Non-pigmented ciliary epithelial cell (primary cell): ENCODE data around the gene SPATA25.
"Not testable (repeated sequence)": the region's sequence is repeated elsewhere in the genome, so short reads cannot be mapped to it uniquely, and the experiment has no call there.

Source experiments
- DNase-seq: peaks from one replicate; pipeline ENCODE4 v3.0.0-alpha.2; 2010; ENCODE audit warnings: low read depth

Gene SPATA25

DNA sequence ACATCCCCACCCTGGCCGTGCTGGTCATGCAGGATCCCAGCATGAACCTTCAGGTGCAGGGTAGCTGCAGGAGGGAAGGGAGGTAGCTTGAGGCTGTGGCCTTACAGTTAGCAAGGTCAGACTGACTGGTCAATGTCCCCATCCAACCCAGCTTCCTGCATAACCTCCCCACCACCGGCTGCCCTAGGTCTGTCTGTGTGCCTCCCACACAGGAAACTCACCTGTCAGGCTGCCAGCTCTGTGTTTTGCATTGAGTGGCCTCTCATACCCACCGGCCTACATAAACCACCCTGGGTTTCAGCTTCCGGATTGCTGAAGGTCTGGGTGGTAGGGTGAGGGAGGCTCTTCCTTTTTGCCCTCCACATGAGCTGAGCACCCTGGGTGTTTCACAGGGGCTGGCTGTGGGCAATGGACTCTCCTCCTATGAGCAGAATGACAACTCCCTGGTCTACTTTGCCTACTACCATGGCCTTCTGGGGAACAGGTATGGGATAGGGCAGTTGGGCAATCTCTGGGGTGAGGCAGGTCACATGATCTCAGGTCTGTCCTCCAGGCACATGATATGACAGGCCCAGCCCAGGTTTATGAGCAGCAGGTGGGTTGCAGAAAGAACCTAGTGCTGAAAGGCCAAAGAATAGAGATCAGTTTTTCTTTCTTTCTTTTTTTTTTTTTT, 5.5 kb upstream of the SPATA25 start:
- DNase-seq, result no peak

DNA sequence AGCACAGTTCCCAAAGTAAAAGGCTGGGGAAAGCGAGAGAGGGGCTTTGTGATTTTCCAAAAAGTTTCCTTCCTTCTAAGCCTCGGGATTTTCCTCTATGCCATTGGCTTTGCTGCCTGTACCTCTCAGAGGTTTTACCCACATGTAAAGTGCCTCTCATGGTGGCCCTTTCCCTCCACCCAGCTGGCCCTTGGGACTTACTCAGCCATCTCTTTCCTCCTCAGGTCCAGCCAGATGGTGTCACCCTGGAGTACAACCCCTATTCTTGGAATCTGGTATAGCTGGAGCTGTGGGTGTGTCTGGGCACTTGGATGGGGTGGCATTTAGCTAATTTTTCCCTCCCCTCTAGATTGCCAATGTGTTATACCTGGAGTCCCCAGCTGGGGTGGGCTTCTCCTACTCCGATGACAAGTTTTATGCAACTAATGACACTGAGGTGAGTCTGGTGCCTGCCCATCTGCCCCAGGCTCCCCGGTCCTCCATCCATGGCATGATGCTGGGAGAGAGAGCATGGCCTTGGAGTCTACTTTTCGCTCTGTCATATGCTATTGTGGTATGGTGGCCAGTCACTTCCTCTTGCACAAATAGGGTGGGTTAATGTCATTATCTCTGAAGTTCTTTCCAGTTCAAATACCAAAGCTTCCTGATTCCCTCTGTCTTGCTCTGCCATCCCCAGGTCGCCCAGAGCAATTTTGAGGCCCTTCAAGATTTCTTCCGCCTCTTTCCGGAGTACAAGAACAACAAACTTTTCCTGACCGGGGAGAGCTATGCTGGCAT, 4.8 kb upstream of the SPATA25 start:
- DNase-seq, result no peak

DNA sequence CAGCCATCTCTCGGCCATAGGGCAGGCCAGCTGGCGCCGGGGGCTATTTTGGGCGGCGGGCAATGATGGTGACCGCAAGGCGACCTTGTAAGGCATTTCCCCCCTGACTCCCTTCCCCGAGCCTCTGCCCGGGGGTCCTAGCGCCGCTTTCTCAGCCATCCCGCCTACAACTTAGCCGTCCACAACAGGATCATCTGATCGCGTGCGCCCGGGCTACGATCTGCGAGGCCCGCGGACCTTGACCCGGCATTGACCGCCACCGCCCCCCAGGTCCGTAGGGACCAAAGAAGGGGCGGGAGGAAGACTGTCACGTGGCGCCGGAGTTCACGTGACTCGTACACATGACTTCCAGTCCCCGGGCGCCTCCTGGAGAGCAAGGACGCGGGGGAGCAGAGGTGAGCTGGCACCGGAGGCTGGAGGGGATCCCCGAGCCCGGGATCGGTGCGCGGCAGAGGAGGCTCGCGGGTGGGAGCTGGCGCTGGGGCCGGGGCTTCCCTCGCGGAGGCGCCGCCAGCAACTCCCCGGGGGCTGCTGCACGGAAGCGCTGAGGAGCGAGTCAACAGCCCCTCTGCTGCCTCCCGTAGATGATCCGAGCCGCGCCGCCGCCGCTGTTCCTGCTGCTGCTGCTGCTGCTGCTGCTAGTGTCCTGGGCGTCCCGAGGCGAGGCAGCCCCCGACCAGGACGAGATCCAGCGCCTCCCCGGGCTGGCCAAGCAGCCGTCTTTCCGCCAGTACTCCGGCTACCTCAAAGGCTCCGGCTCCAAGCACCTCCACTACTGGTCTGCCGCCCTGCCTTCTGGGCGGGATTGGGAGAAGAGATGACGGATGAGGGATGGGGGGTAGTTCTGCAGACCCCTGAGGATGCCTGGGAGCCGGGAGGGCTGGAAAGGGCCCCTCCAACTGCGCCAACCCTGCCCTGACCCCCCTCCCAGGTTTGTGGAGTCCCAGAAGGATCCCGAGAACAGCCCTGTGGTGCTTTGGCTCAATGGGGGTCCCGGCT, 3.9 kb upstream of the SPATA25 start, which contains the start of the genes CTSA and NEURL2:
TSS of gene CTSA (plus strand) at position 351 of the 999 bp plus-strand sequence. CDS start at position 585, 234 bp downstream.
TSS of gene NEURL2 (minus strand) at position 224 of the 999 bp plus-strand sequence. CDS start at position 7, 217 bp downstream.
- DNase-seq, result no peak

DNA sequence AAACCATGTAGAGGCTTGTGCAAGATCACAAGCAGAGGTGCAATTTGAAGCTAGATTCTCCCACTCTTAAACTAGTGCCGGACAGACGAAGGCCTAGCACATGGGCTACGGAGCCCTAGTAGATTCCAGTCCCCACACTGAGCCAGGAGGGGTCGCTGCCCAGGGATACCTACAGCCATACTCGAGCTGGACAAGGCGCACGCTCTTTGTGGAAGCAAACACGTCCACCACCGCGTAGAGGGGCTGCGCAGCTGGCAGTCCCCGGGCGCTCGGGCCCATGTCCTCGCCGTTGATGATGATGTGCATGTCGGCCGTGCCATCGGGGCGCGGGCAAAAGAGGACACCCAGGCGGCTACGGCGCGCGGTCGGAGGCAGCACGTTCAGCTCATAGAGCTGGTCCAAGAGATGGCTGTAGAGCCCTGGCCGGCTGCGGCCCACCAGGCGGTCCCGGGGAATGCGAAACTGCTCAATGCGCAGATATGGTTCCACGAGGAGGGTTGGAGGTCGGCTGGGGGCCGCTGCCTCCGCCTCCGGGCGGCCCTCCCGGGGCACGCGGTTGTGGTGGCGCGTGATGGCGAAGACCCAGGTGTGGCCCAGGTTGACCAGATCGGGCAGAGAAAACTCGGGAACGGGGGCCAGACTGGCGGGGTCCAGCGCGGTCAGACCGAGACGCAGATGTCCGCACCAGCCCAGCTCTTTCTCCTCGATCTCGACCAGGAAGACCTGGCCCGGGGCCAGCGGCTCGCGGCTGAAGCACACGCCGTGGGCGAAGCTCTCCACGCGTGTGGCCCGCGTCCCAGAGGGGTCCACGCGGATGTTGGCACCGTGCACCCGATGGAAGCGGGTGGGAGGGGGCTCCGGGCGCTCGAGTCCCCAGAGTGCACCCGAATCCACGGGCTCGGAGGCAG, 2.9 kb upstream of the SPATA25 start:
- DNase-seq, result no peak

DNA sequence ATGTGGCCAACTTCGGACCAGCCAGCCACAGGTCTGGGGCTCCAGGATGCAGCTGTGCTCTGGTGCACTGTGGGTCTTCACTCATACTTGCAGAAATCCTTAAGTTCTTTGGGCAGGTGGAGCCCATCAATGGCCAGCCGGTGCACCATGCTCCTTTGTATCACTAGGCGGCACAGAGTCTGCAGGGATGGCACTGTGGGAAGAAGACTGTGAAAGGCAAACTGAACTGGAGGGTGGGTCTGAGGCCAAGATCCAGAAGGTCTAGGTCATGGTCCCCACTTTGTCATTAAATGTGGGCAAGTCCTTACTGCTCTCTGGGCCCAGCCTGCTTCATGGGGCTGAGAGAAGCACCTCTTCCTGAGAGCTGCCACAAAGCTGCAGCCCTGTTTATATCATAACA, 1.3 kb upstream of the SPATA25 start:
- DNase-seq, result no peak

DNA sequence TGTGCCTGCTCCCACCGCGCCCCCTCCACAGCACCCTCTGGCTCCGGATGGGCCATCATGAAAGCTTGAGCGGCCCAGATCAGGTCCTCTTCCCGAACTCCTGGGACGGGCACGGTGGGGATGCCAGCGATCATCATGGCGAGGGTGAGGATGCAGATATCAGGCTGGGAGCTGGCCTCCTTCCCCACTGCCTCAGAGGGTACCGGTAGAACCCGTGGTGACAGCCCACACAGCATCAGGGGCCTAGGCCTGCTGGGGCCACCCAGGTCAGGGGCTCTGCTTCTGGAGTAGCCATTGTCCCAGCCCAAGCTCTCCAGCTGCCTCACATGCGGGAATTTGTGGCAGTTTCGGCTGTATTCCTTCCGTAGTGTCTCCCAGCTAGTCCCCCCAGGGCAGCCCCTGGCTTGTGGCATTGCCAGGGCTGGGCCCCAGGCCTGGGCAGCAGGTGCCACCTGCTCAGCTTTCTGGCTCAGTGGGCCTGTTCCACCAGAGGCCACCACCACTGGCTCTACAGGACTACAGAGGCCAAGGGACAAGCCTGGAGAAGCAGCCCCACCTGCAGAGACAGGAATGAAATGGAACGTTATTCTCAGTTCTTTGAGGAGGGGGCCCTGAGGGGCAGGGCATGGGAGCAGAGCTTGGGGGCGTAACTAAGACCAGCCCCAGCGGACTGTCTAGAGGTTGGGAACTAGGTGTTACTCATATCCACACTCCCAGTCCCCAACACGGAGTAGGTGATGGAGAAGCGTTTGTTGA, 654 bp downstream of the SPATA25 start:
- no peak for DNase-seq

DNA sequence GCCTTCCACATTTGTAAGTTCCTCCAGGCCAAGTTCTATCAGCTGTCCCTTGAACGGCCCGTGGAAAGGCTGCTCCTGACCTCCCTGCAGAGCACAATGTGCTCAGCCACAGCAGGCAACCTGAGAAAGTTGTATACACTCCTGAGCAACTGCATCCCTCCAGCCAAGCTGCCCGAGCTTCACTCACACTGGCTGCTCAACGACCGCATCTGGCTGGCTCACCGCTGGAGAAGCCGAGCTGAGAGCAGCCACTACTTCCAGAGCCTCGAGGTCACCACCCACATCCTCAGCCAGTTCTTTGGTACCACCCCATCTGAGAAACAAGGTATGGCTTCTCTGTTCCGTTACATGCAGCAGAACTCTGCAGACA, 4.3 kb downstream of the SPATA25 start:
- no peak for DNase-seq

DNA sequence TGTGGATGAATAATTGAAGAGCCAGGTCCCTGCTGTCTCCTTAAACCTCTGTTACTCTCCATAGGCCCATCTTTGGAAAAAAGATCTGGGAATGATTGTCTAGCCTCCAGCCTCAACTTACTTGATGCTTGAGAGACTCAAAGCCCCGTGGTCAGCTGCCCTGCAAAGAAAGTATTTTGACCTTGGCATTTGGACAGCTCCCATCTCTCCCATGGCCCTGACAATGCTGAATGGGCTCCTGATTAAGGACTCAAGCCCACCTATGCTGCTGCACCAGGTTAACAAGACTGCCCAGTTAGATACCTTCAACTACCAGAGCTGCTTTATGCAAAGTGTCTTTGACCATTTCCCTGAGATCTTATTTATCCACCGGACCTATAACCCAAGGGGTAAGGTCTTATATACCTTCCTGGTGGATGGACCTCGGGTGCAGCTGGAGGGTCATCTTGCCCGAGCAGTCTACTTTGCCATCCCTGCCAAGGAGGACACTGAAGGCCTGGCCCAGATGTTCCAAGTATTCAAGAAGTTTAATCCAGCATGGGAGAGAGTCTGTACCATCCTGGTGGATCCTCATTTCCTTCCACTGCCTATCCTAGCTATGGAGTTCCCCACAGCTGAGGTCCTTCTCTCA, 4.8 kb downstream of the SPATA25 start:
- no peak for DNase-seq

DNA sequence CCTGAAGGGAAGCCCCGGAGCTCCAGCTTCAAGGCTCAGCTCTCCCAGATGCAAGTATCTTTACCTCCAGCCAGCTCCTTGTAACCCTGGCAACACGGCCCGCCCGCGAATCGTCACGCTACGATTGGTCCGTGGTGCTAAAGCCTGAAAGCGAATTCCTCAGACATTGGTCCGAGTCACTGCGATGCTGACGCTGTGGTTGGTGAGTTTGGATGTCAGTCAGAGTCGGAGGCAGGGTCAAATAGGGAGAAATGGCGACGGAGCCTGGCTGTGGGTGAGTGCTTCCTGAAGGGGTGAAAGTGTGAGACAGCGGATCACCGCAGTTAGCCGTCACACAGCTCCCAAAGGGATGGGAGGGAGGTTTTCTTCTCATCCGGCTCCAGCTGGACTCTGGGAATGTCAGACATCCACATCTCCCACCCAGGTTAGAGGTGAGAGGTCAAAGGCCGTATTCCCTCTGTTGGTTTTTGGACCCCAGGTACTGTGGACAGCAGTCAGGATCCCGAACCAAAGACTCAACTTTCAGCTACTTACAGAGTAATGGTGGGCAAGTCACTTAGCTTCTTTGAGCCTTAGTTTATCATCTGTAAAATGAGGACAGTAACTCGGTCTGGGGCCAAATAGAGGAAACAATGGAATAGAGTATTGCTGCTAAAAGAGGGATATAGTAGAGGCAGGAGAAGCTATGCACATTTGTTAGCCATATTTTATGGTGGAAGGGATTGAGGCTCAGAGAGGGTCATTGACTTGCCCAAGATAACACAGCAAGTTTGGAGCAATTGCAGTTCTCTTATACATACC, 6.2 kb downstream of the SPATA25 start, which contains the start of gene ZSWIM1:
TSS of gene ZSWIM1 (plus strand) at position 240 of the 801 bp plus-strand sequence. CDS start 1,366 bp downstream, outside the sequence.
- peak; percentile 97 for DNase-seq

DNA sequence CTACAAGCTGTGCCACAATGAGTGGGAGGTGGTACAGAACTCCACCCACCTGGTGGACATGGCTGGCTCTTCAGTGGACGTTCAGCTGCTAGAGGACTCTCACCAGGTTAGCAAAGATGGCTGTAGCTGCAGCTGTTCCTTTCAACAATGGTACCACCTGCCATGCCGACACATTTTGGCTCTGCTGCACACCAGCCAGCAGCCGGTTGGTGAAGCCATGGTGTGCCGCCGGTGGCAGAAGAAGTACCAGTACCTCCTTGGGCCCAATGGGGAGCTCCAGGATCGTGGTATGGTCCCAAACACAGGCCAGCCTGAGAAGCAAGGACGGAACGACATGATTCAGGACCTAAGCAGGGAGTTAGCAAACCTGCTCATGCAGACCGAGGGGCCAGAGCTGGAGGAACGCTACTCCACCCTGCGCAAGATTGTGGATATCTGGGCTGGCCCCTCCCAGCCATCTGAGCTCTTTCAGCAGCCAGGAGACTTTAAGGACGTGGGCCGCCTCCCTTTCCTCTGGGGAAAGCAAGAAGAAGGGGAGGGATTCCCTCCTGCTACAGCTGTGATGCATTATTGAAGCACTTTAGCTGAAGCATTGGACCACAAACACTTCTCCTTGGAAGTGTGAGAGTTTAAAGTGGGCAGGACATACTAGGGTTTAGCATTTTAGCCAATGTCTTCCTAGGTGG, 9.2 kb downstream of the SPATA25 start:
- no peak for DNase-seq

DNA sequence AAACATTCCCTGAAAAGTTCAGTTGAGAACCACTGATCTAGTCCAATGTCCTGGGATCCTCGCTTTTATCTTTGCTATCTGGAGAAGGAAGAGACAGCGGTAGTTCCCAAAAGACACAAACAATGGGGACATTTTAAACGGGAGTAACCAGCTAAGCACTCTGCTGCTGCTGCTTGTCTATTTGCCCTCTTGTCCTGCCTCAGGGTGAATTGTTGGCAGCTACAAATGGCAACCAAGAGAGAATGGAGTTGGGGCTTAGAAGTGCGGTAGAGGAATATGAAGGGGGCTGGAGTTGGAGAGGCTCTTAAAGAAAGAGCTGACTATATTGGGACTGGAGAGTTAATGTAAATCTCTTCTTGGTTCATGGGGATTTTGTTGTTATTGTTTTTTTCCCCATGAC, 12.8 kb downstream of the SPATA25 start:
- DNase-seq, result no peak

DNA sequence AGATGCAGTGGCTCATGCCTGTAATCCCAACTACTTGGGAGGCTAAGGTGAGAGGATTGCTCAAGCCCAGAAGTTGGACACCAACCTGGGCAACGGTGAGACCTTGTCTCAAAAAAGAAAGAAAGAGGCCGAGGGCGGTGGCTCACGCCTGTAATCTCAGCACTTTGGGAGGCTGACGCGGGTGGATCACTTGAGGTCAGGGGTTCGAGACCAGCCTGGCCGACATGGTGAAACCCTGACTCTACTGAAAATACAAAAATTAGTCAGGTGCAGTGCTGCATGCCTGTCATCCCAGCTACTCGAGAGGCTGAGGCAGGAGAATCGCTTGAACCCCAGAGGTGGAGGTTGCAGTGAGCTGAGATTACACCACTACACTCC, 13.3 kb downstream of the SPATA25 start:
- DNase-seq, result not testable (repeated sequence)

DNA sequence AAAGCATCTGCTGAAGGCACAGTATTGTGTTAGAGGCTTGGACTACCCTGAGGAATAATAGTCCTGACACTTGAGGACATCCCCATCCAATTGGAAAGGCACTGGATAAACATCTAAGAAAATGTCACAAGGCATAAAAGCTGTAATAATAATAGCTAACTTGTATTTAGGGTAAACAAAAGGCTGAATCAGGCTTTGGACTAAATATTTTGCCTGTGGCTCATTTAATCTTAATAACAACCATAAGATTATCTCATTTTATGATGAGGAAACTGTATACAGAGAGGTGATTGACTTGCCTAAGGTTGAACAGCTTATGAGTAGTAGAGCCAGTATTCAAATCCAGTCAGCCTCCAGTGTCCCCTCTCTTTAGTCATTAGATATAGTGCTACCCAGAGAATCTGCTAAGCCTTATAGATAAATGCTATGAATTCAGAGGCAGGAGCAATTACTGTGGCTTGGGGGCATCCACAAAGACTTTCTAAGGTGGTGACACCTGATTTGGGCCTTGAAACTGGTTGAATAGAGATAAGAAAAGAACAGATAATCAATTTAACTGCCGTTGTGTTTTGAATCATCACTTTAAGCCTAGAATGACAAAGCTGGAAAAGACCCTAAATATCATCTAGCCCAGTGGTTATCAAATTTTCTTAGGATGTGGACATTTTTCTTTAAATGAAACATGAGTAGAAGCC, 13.9 kb downstream of the SPATA25 start:
- DNase-seq, result no peak

DNA sequence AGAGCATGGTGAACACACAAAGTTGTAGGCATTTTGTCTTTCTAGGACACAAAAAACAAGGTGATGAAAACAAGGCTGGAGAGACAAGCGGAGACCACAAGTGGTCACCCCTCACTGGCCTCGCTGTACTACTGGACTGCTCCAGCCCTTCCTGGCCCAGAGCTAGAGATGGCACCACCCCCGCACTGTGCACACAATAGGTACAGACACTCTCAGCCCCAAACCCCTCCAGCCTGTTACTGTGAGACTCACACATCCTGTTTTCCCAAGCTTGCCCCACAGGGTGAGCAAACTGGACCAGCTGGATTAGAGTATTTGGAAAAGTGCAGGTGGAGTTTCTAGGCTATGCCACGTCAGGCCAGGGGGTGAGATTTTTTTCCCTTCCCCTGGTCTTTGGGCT, 14.8 kb downstream of the SPATA25 start:
- no peak for DNase-seq

DNA sequence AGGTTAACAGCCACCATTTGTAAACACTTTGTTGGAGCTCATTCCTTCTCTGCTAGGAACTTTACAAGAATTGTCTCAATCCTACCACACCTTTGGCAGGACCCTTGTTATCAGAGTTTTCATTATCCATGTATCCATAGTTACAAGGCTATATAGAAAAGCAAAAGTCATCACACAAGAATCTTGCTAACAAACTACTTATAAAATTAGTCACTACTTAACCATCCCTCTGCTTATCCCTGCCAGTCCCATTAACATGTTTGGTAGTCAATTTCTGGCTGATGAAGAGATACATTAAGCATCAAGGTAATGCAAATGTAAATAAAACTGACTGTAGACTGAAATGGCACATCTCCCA, 19.6 kb downstream of the SPATA25 start:
- DNase-seq, result no peak

DNA sequence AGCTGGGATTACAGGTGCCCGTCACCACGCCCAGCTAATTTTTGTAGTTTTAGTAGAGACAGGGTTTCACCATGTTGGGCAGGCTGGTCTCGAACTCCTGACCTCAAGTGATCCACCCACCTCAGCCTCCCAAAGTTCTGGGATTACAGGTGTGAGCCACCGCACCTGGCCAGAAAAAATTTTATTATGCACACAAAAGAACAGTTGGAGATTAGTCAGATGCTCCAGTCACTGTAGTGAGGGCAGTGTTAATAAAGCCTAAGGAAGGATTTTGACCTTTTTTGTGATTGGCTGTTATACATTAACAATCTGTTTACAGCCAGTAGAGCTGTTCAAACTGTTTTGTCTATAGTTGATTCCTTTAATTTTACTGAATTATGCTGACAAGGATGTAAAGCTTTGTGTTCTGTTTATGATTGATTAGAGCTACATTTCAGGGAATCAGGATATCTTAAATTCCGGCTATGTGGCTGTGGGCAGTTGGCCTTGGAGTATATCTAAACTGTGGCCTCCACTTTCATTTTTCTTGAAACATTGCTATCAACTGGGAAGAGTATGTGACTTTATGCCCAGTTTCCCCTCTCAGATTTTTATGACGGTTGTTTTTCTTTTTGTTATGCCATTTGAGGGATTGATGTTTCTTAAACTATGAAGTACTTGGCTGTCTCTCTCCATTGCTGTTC, 20.1 kb downstream of the SPATA25 start:
- no peak for DNase-seq

DNA sequence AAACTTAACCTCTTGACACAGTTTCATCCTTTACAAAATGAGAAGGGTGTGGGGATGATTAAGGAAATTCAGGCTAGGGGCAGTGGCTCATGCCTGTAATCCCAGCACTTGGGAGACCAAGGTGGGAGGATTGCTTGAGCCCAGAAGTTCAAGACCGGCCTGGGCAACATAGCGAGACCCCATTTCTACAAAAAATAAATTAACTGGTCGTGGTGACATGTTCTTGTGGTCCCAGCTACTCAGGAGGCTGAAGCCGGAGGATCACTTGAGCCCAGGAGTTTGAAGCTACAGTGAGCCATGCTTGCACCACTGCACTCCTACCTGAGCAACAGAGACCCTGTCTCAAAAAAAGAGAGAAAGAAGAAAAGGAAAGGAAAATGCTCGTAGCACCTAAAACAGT, 21.0 kb downstream of the SPATA25 start:
- DNase-seq, result no peak
